ENCODE data around the gene ATG5.

DNA sequence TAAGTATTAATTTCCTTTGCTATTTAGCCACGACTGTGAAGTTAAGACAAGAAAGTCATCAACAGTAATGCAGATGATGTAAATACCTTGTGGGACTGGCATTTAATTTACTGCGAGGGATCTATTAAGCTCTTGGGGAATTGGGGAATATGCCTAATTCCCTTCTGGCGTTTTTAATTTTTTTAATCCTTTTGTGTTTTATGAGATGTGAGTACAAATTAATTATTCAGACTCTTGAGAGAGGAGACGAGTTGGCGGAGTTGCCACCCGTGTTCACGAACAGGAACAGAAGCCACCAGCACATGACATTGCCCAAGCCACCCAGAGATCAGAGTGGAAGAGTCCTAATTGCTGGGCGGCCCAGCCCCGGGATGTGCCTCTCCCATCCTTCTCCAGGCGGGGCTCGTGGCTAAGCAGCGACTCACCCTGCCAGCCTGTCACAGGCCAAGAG is 34.4 kb upstream of the ATG5 start:
- TF ChIP-seq CTCF (conservative IDR thresholded peaks at IDR 0.05; ENCODE audit: low read depth in 2 of 2) = no peak
- TF ChIP-seq POLR2AphosphoS5 (IDR thresholded peaks at IDR 0.05; ENCODE audit: low read depth) = no peak
- TF ChIP-seq EZH2 (IDR thresholded peaks at IDR 0.05; ENCODE audit: low read depth, unreplicated experiment) = no peak
- TF ChIP-seq EZH2phosphoT487 (IDR thresholded peaks at IDR 0.05; ENCODE audit: unreplicated experiment) = no peak
- TF ChIP-seq CREB1 (CRISPR knock-in tag; IDR thresholded peaks at IDR 0.05; ENCODE audit: low read depth) = no peak
- no peak for TF ChIP-seq REST (IDR thresholded peaks at IDR 0.05; ENCODE audit: unreplicated experiment)
- no peak for TF ChIP-seq JUNB (IDR thresholded peaks at IDR 0.05; ENCODE audit: unreplicated experiment)
- TF ChIP-seq, protein P1, sequence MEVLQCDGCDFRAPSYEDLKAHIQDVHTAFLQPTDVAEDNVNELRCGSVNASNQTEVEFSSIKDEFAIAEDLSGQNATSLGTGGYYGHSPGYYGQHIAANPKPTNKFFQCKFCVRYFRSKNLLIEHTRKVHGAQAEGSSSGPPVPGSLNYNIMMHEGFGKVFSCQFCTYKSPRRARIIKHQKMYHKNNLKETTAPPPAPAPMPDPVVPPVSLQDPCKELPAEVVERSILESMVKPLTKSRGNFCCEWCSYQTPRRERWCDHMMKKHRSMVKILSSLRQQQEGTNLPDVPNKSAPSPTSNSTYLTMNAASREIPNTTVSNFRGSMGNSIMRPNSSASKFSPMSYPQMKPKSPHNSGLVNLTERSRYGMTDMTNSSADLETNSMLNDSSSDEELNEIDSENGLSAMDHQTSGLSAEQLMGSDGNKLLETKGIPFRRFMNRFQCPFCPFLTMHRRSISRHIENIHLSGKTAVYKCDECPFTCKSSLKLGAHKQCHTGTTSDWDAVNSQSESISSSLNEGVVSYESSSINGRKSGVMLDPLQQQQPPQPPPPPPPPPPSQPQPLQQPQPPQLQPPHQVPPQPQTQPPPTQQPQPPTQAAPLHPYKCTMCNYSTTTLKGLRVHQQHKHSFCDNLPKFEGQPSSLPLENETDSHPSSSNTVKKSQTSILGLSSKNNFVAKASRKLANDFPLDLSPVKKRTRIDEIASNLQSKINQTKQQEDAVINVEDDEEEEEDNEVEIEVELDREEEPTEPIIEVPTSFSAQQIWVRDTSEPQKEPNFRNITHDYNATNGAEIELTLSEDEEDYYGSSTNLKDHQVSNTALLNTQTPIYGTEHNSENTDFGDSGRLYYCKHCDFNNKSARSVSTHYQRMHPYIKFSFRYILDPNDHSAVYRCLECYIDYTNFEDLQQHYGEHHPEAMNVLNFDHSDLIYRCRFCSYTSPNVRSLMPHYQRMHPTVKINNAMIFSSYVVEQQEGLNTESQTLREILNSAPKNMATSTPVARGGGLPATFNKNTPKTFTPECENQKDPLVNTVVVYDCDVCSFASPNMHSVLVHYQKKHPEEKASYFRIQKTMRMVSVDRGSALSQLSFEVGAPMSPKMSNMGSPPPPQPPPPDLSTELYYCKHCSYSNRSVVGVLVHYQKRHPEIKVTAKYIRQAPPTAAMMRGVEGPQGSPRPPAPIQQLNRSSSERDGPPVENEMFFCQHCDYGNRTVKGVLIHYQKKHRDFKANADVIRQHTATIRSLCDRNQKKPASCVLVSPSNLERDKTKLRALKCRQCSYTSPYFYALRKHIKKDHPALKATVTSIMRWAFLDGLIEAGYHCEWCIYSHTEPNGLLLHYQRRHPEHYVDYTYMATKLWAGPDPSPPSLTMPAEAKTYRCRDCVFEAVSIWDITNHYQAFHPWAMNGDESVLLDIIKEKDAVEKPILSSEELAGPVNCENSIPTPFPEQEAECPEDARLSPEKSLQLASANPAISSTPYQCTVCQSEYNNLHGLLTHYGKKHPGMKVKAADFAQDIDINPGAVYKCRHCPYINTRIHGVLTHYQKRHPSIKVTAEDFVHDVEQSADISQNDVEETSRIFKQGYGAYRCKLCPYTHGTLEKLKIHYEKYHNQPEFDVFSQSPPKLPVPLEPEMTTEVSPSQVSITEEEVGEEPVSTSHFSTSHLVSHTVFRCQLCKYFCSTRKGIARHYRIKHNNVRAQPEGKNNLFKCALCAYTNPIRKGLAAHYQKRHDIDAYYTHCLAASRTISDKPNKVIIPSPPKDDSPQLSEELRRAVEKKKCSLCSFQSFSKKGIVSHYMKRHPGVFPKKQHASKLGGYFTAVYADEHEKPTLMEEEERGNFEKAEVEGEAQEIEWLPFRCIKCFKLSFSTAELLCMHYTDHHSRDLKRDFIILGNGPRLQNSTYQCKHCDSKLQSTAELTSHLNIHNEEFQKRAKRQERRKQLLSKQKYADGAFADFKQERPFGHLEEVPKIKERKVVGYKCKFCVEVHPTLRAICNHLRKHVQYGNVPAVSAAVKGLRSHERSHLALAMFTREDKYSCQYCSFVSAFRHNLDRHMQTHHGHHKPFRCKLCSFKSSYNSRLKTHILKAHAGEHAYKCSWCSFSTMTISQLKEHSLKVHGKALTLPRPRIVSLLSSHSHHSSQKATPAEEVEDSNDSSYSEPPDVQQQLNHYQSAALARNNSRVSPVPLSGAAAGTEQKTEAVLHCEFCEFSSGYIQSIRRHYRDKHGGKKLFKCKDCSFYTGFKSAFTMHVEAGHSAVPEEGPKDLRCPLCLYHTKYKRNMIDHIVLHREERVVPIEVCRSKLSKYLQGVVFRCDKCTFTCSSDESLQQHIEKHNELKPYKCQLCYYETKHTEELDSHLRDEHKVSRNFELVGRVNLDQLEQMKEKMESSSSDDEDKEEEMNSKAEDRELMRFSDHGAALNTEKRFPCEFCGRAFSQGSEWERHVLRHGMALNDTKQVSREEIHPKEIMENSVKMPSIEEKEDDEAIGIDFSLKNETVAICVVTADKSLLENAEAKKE (CRISPR knock-in tag; IDR thresholded peaks at IDR 0.05) = no peak
- TF ChIP-seq, protein P2, sequence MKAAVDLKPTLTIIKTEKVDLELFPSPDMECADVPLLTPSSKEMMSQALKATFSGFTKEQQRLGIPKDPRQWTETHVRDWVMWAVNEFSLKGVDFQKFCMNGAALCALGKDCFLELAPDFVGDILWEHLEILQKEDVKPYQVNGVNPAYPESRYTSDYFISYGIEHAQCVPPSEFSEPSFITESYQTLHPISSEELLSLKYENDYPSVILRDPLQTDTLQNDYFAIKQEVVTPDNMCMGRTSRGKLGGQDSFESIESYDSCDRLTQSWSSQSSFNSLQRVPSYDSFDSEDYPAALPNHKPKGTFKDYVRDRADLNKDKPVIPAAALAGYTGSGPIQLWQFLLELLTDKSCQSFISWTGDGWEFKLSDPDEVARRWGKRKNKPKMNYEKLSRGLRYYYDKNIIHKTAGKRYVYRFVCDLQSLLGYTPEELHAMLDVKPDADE (IDR thresholded peaks at IDR 0.05) = no peak
- no peak for TF ChIP-seq NANOG (IDR thresholded peaks at IDR 0.05; ENCODE audit: borderline replicate concordance)
- TF ChIP-seq ZNF331 (CRISPR knock-in tag; IDR thresholded peaks at IDR 0.05; ENCODE audit: low read depth) = no peak
- no peak for TF ChIP-seq STAT1 (IDR thresholded peaks at IDR 0.05; ENCODE audit: unreplicated experiment)
- TF ChIP-seq ZNF114 (CRISPR knock-in tag; IDR thresholded peaks at IDR 0.05) = no peak
